IMR-90 (cell line): Measurements from ENCODE around the gene NPIPB6.
"Not testable (repeated sequence)": the region's sequence is repeated elsewhere in the genome, so short reads cannot be mapped to it uniquely, and the experiment has no call there.

Experiments used
- CEBPB ChIP-seq: IDR thresholded peaks from 2 replicates; pipeline ENCODE4 v1.6.1; 2012; ENCODE audit warnings: low read depth, low read length, improper control_type of control experiment
- CHD1 ChIP-seq: IDR thresholded peaks from 2 replicates; pipeline ENCODE4 v1.6.1; 2012; ENCODE audit warnings: low read depth, low read length, improper control_type of control experiment
- FOS ChIP-seq: fragments of 150-350 bp; IDR thresholded peaks from 2 replicates; pipeline ENCODE4 v1.6.1; 2016; ENCODE audit warnings: low read depth, low read length
- MAFK ChIP-seq: IDR thresholded peaks from 2 replicates; pipeline ENCODE4 v1.6.1; 2012; ENCODE audit warnings: low read depth, low read length, improper control_type of control experiment
- MXI1 ChIP-seq: IDR thresholded peaks from 2 replicates; pipeline ENCODE4 v1.6.1; 2012; ENCODE audit warnings: low read depth, mild to moderate bottlenecking, low read length, moderate library complexity, borderline replicate concordance
- POLR2A ChIP-seq: IDR thresholded peaks from 2 replicates; pipeline ENCODE4 v1.6.1; 2012; ENCODE audit warnings: mild to moderate bottlenecking, low read depth, low read length
- RAD21 ChIP-seq: IDR thresholded peaks from 2 replicates; pipeline ENCODE4 v1.6.1; 2012; ENCODE audit warnings: low read length, improper control_type of control experiment
- RCOR1 ChIP-seq: IDR thresholded peaks from 2 replicates; pipeline ENCODE4 v1.6.1; 2012; ENCODE audit warnings: mild to moderate bottlenecking, low read length, improper control_type of control experiment; ENCODE audit not compliant: insufficient replicate concordance
- RFX5 ChIP-seq: IDR thresholded peaks from 2 replicates; pipeline ENCODE4 v1.8.0; 2012; ENCODE audit warnings: low read depth, mild to moderate bottlenecking, low read length, moderate library complexity
- SMC3 ChIP-seq: fragments of 150-350 bp; IDR thresholded peaks from 2 replicates; pipeline ENCODE4 v1.6.1; 2016; ENCODE audit warnings: low read depth, mild to moderate bottlenecking, antibody characterized with exemption, low read length, moderate library complexity
- TF ChIP-seq, protein P1 (sequence below): conservative IDR thresholded peaks from 2 replicates; pipeline ENCODE4 v1.5.1; 2012; ENCODE audit warnings: mild to moderate bottlenecking, low read depth, low read length, improper control_type of control experiment

DNA sequence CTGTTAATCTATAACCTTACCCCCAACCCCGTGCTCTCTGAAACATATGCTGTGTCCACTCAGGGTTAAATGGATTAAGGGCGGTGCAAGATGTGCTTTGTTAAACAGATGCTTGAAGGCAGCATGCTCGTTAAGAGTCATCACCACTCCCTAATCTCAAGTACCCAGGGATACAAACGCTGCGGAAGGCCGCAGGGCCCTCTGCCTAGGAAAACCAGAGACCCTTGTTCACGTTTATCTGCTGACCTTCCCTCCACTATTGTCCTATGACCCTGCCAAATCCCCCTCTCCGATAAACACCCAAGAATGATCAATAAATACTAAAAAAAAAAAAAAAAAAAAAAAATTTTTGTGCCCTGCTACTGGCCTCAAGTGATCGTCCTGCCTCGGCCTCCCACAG, 14.5 kb upstream of the NPIPB6 start:
- TF ChIP-seq, protein P1, sequence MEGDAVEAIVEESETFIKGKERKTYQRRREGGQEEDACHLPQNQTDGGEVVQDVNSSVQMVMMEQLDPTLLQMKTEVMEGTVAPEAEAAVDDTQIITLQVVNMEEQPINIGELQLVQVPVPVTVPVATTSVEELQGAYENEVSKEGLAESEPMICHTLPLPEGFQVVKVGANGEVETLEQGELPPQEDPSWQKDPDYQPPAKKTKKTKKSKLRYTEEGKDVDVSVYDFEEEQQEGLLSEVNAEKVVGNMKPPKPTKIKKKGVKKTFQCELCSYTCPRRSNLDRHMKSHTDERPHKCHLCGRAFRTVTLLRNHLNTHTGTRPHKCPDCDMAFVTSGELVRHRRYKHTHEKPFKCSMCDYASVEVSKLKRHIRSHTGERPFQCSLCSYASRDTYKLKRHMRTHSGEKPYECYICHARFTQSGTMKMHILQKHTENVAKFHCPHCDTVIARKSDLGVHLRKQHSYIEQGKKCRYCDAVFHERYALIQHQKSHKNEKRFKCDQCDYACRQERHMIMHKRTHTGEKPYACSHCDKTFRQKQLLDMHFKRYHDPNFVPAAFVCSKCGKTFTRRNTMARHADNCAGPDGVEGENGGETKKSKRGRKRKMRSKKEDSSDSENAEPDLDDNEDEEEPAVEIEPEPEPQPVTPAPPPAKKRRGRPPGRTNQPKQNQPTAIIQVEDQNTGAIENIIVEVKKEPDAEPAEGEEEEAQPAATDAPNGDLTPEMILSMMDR: not testable (repeated sequence)
- TF ChIP-seq FOS, RAD21, SMC3, CHD1, MXI1, POLR2A, MAFK, CEBPB, RCOR1, RFX5: not testable (repeated sequence)
